Sciatic nerve (tissue), 2 donors: ENCODE measurements around the gene RNF103. TPM values are rescaled to one million over a fixed set of nuclear protein-coding genes. Genes with fewer than 3 reads are reported as not detected.

Experiments used
- ATAC-seq: fragments of 200-7000 bp; cut with Tn5 transposase; one replicate; pipeline ENCODE4 v1.9.1; 2020; ENCODE audit warnings: mild to moderate bottlenecking, moderate library complexity
- DNase-seq: peaks from one replicate; pipeline ENCODE4 v3.0.0-alpha.2; 2020; ENCODE audit warnings: low spot score
- intact Hi-C: fragments of 100-400 bp; cut with DNase I; formaldehyde crosslinking; loops from one replicate; pipeline ENCODE4 v1.14.2; 2022
- total RNA-seq: library from RNA; stranded (reverse); fragmentation: NEBNext Ultra II Directional; extraction: Animal tissue kit (Norgen Biotek cat#: 25700); gene quantifications from one replicate; pipeline ENCODE4 v1.2.1, GENCODE V29; 2021
- donor health status: DM: no; HTN: no; CAD: no.
- donor health status: DM: no; HTN: no; CAD: no.

The RNF103 gene
- total RNA-seq, 1 donor from 2014 or later, result 62.2 TPM

GRCh38 chr2:86580560-86580959, 43.1 kb downstream of the RNF103 start:
- intact Hi-C loops, result no loop called here
- ATAC-seq (no peak), DNase-seq (no peak)

- no peak for ATAC-seq
- intact Hi-C loops, result no loop called here
- no peak for DNase-seq
Observed at GRCh38 chr2:86577817-86578456, 45.7 kb downstream of the RNF103 start.

- DNase-seq, result no peak
- no peak for ATAC-seq
- intact Hi-C loops, result no loop called here
Observed at GRCh38 chr2:86570059-86570458, 53.6 kb downstream of the RNF103 start.

GRCh38 chr2:86566821-86567190, 56.9 kb downstream of the RNF103 start:
- ATAC-seq (no peak), DNase-seq (no peak)
- intact Hi-C loops, result no loop called here

DNA sequence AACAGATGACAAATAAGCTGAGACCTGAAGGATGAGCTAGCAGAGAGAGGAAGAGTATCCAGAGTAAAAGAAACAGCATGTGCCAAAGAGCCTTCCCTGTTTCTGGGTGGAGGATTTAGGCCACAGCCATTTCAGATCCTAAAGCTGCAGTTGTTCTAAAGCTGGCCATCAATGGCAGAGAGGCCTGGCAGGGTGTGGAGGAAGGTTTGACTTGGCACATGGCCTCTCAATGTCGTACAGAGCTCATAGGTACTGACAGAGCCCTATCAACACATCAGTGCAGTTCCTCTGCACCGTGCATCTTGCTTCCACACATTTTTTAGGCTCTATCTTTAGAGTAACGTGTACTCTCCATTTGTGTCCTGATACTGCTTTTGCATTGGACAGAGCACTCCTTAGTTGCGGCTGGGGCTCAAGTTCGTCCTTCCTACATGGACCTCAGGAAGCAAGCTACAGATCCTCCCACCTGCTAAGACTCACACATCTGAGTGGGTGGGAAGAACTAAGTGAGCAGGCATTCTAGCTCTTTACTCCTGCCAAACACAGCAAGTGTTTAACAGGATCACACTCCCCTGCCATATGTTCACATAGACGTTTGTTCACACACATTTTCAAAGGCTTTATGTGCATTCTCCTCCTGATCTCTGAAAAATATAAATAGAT, 57.4 kb downstream of the RNF103 start:
- ATAC-seq (no peak), DNase-seq (no peak)
- intact Hi-C loops, result no loop called here

DNA sequence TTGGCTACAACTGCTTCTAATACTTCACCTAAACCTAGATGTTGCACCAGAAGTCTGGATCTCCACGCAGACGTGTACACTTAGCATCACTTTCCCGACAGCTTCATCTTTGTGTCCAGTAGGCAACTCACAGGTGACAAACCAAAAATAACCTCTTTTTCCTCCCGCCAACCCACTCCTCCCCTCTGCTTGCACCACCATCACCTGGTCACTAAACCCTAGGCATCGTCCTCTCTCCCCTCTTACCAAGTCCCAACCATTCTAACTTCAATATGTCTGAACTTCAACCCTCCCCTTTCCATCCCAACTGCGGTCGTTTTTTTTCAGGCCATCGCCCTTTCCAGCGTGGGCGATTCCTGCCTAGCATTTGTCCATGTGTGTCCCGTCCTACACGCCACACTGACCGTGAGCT, 60.0 kb downstream of the RNF103 start:
- ATAC-seq (no peak), DNase-seq (no peak)
- intact Hi-C loops, result no loop called here

GRCh38 chr2:86562922-86563649, 60.6 kb downstream of the RNF103 start, which contains the start of gene CHMP3:
TSS of gene CHMP3 (minus strand) at chr2:86563443. CDS start at chr2:86563348, 95 bp downstream.
- intact Hi-C loops, result no loop called here
- peak; percentile 100 for ATAC-seq

GRCh38 chr2:86562485-86562921, 61.2 kb downstream of the RNF103 start:
- DNase-seq (no peak), ATAC-seq (no peak)
- intact Hi-C loops, result no loop called here

More at GRCh38 chr2:86562922-86563649, 60.6 kb downstream of the RNF103 start, which contains the start of gene CHMP3:
- DNase-seq, result peak; percentile 97

DNA sequence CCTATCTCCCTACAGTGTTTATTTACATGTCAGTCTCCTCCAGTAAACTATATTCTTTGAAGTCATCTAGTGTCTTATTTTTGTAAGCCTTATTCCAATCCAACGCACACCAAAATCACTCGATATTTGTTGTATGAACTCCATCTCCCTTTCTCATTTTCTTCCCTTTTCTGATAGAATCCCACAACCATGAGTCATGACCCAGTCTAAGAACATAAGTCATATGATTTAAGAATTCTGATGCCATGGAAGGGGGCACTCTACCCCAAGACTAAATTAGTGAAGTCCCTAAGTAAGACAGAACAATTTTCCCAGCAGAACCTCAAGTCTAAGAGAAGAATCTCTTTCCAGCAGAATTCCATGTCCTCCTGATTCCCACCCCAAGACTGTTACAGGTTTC, 65.8 kb downstream of the RNF103 start:
- intact Hi-C loops, result no loop called here
- ATAC-seq (no peak), DNase-seq (no peak)

- intact Hi-C loops, result no loop called here
- DNase-seq (no peak), ATAC-seq (no peak)
Observed at GRCh38 chr2:86556508-86556907, 67.2 kb downstream of the RNF103 start.

Other genes starting within 250 kb of the RNF103 start
- gene KDM3A, start 182.5 kb downstream of the RNF103 start, total RNA-seq, result 70.1 TPM
- 127 TPM for gene CHMP3, start 60.4 kb downstream of the RNF103 start, total RNA-seq
- 43.6 TPM for gene RMND5A, start 96.4 kb upstream of the RNF103 start, total RNA-seq
- 2.6 TPM for gene CD8A, start 167.0 kb upstream of the RNF103 start, total RNA-seq
- gene CD8B, start 238.0 kb upstream of the RNF103 start, total RNA-seq, result 1.1 TPM